PC-3 (cell line): ENCODE measurements around the gene NEDD4L.

Source experiments
- EZH2 ChIP-seq: fragments of 300-600 bp; sonication (generic); IDR thresholded peaks from one replicate; pipeline ENCODE4 v1.6.1; 2017; ENCODE audit warnings: antibody characterized with exemption, mild to moderate bottlenecking, low read length; ENCODE audit not compliant: unreplicated experiment
- EZH2phosphoT487 ChIP-seq: fragments of 300-600 bp; sonication (generic); IDR thresholded peaks from 2 replicates; pipeline ENCODE4 v1.6.1; 2018; ENCODE audit warnings: mild to moderate bottlenecking, antibody characterized with exemption, low read length, borderline replicate concordance
- TF ChIP-seq, protein P1 (sequence below): fragments of 300-600 bp; sonication (generic); conservative IDR thresholded peaks from 2 replicates; pipeline ENCODE4 v1.5.1; 2017; ENCODE audit warnings: antibody characterized with exemption, low read depth, mild to moderate bottlenecking, low read length

- TF ChIP-seq, protein P1, sequence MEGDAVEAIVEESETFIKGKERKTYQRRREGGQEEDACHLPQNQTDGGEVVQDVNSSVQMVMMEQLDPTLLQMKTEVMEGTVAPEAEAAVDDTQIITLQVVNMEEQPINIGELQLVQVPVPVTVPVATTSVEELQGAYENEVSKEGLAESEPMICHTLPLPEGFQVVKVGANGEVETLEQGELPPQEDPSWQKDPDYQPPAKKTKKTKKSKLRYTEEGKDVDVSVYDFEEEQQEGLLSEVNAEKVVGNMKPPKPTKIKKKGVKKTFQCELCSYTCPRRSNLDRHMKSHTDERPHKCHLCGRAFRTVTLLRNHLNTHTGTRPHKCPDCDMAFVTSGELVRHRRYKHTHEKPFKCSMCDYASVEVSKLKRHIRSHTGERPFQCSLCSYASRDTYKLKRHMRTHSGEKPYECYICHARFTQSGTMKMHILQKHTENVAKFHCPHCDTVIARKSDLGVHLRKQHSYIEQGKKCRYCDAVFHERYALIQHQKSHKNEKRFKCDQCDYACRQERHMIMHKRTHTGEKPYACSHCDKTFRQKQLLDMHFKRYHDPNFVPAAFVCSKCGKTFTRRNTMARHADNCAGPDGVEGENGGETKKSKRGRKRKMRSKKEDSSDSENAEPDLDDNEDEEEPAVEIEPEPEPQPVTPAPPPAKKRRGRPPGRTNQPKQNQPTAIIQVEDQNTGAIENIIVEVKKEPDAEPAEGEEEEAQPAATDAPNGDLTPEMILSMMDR, result no peak
- no peak for TF ChIP-seq EZH2
- TF ChIP-seq EZH2phosphoT487, result no peak
Measured at GRCh38 chr18:58391231-58391825, 347.3 kb downstream of the NEDD4L start.
